Measurements from ENCODE around the gene SALL3.

SALL3 gene

DNA sequence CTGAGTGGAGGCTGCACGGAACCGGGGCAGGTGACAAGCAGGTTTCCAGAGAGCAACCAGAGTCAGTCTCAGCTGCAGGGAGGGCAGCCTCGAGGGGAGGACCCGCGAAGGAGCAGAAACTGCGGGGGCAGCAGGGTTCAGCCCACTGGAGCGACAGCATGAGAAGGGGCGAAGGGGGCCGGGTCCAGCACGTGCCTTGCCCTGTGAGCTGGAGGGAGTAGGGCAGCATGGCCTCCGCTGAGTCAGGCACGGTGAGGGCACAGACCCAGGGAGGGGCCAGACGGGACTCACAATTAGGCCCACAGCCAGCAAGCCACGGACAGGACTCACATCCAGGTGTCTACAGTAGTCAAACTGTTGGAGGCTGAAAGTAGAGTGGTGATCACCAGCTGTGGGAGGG is 66.9 kb downstream of the SALL3 start:
- Mint-ChIP-seq H3K9me3 (no peaks in the 10 kb centered on the region), H3K27me3 (peaks cover 23% of the 10 kb centered on the region), H3K27ac (ENCODE audit: low read depth) (no peak overlapping the region)

DNA sequence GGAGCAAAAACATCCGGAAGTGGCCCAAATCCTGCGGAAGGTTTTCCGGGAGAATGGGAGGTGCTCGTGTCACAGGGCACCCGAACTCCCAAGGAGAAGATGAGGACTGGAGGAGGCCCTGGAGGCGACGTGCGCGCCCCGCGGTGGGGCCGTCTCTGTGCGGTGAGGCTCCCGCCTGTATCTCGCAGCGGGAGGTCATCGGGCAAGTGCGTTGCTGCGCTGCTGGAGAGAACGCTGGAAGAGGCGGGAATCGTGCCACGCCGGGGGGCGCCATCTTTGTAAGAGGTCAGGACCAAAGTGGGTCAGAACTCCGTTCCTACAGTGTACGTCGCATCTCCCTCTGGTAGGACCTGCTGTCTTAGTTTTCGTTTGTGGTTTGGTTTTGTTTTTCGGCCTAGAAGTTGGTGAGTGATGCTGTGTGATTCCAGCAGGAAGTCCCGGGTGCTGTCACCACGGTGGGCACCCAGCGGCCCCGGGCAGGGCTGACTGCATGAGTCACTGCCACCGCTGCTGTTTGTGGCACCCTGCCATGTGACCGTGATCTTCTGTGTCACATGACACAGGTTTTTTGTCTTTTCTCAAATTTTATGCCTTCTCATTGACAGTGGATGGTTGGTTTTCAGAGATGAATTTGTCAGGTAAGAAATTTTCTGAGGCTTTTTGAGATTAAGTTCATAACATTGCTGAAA is 68.1 kb downstream of the SALL3 start:
- no peak overlapping the region for H3K27ac Mint-ChIP-seq (ENCODE audit: low read depth)
- no peaks in the 10 kb centered on the region for H3K9me3 Mint-ChIP-seq
- no peak for DNase-seq (ENCODE audit: low spot score in 2 of 2)
- peaks cover 25% of the 10 kb centered on the region for H3K27me3 Mint-ChIP-seq
- peaks cover 9% of the 10 kb centered on the region for H3K4me1 Mint-ChIP-seq
- H3K4me3 Mint-ChIP-seq = no peak overlapping the region
- peaks cover 1% of the 10 kb centered on the region for H3K36me3 Mint-ChIP-seq (ENCODE audit: insufficient read depth)
- ATAC-seq (replicated peaks; ENCODE audit: extremely low read depth, poor library complexity, severe bottlenecking) = peak; percentile 36

More for the DNA sequence above, 66.9 kb downstream of the SALL3 start:
- ATAC-seq (replicated peaks; ENCODE audit: extremely low read depth, poor library complexity, severe bottlenecking) (no peak), DNase-seq (ENCODE audit: low spot score in 2 of 2) (no peak)
- Mint-ChIP-seq H3K36me3 (ENCODE audit: insufficient read depth) (peaks cover 1% of the 10 kb centered on the region), H3K4me1 (peaks cover 9% of the 10 kb centered on the region), H3K4me3 (no peak overlapping the region)

DNA sequence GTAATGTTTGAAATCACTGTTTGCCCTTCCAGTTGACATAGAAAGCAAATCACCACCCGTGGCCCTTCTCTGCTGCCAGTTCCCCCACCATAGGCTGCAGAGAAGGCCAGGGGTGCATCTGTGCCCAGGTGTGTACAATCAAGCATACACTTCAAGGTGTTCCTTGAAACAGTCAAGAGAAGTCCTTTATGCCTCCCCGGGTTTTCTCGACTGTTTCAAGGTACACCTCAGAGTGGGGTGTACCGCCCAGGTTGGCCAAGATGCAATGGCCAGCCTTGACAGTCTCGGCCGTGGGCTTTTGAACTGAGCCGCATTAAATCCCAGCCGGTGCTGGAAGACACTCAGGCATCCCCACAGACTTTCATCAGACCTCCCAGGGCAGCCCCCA is 68.6 kb downstream of the SALL3 start:
- no peak overlapping the region for H3K27ac Mint-ChIP-seq (ENCODE audit: low read depth)
- no peak overlapping the region for H3K4me3 Mint-ChIP-seq
- peaks cover 31% of the 10 kb centered on the region for H3K27me3 Mint-ChIP-seq
- DNase-seq (ENCODE audit: low spot score in 2 of 2) (no peak), ATAC-seq (replicated peaks; ENCODE audit: extremely low read depth, poor library complexity, severe bottlenecking) (no peak)
- H3K4me1 Mint-ChIP-seq = peaks cover 9% of the 10 kb centered on the region
- H3K36me3 Mint-ChIP-seq (ENCODE audit: insufficient read depth) = peaks cover 1% of the 10 kb centered on the region
- no peaks in the 10 kb centered on the region for H3K9me3 Mint-ChIP-seq

DNA sequence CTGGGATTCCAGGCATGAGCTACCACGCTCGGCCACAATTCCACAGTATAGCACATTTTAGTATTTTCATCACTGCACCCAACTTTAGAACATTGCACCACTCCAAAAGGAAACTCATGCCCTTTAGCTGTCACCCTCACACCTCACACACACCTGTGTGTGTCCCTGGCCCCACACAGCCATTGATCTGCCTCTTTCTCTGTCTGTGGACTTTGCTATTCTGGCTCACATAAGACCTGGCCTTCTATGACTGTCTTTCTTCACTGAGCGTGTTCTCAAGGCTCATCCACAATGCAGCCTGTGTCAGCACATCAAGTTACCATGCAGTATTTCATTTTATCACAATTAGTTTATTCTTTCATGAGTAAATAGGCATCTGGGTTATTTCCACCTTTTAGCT is 69.9 kb downstream of the SALL3 start:
- ATAC-seq (replicated peaks; ENCODE audit: extremely low read depth, poor library complexity, severe bottlenecking) (no peak), DNase-seq (ENCODE audit: low spot score in 2 of 2) (no peak)
- Mint-ChIP-seq H3K4me1 (peaks cover 9% of the 10 kb centered on the region), H3K27me3 (peaks cover 43% of the 10 kb centered on the region), H3K4me3 (no peak overlapping the region), H3K36me3 (ENCODE audit: insufficient read depth) (peaks cover 1% of the 10 kb centered on the region), H3K9me3 (no peaks in the 10 kb centered on the region), H3K27ac (ENCODE audit: low read depth) (no peak overlapping the region)

Data from central memory CD8-positive, alpha-beta T cell (primary cell).